Thyroid gland (tissue), 4 donors: ENCODE measurements around the gene DSCAM. TPM values are rescaled to one million over a fixed set of nuclear protein-coding genes. Genes with fewer than 3 reads are reported as not detected.

Experiments used
- DNase-seq, 2 donors: peaks; one replicate each; pipeline ENCODE4 v3.0.0-alpha.2; 2019
- H3K27ac ChIP-seq, 3 donors: fragments of 200-600 bp; sonication (generic); 1 replicate in 2 of 3; 2 replicates in 1 of 3; pipeline ENCODE4 v1.5.1; 2016 to 2019; ENCODE audit warnings: mild to moderate bottlenecking in 1 of 3, moderate library complexity in 1 of 3
- H3K27me3 ChIP-seq: fragments of 200-600 bp; sonication (generic); one replicate; pipeline ENCODE4 v1.5.1; 2019
- H3K36me3 ChIP-seq, 2 donors: fragments of 200-600 bp; sonication (generic); one replicate each; pipeline ENCODE4 v1.5.1; 2016 to 2019
- H3K4me1 ChIP-seq, 2 donors: fragments of 200-600 bp; sonication (generic); one replicate each; pipeline ENCODE4 v1.5.1; 2017 to 2019
- H3K4me3 ChIP-seq, 3 donors: fragments of 200-600 bp; sonication (generic); replicated peaks in 1 of 3; 1 replicate in 2 of 3; 2 replicates in 1 of 3; pipeline ENCODE4 v1.5.1; 2016; ENCODE audit warnings: mild to moderate bottlenecking in 1 of 3
- H3K9me3 ChIP-seq: fragments of 200-600 bp; sonication (generic); one replicate; pipeline ENCODE4 v1.5.1; 2017
- POLR2A ChIP-seq, 2 donors: fragments of 450-650 bp; IDR thresholded peaks; one replicate each; pipeline ENCODE4 v1.6.1; 2017; ENCODE audit warnings: antibody characterized with exemption in 2 of 2, mild to moderate bottlenecking in 2 of 2, moderate library complexity in 1 of 2
- WGBS, 2 donors: methylation state at CpG; one replicate each; pipeline ENCODE4 v1.1.5; 2017; 5-methylcytosine and 5-hydroxymethylcytosine counted together
- intact Hi-C: fragments of 100-400 bp; cut with DNase I; formaldehyde crosslinking; loops from one replicate; pipeline ENCODE4 v1.15.1; 2023
- total RNA-seq, 4 donors: library from RNA; depleted of rRNA; stranded (reverse); fragments of >200 nt; gene quantifications; one replicate each; pipeline ENCODE4 v1.2.3, GENCODE V29; 2016
- TF ChIP-seq, protein P1 (sequence below), 6 experiments: fragments of 200-600 bp in 3 of 6; fragments of 450-650 bp in 3 of 6; sonication (generic) in 3 of 6; IDR thresholded peaks; one replicate each; pipeline ENCODE4 v1.5.1; 2016 to 2019; ENCODE audit warnings: antibody characterized with exemption in 6 of 6, mild to moderate bottlenecking in 2 of 6, inconsistent platforms in 1 of 6, moderate library complexity in 1 of 6

The DSCAM gene
- total RNA-seq, 4 donors from 2014 or later: 0.20 TPM; not detected in 3

DNA sequence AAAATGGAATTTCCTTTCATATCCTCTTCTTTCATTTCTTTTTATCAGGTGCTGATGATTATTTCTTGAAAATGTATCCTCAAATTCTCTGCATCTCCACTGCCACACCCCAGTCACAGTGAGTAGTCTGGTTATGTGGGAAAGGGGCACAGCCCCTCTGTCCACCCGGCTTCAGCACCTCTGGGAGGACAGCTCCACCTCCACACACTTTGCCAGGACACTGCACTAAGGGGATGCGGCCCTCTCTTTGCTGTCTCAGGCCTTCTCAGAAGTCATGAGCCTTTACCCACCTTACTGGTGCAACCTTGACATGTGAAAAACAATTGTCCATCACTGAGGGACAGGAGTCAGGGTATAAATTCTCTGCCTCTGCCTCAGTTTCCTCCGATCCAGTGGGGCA lies 546.7 kb downstream of the DSCAM start:
- H3K27me3 ChIP-seq: no peaks in the 10 kb centered on the region
- no peaks in the 10 kb centered on the region for H3K9me3 ChIP-seq
- intact Hi-C loops: no loop called here
- no peaks in the 10 kb centered on the region for H3K4me1 ChIP-seq
- no peak for DNase-seq
- no peaks in the 10 kb centered on the region for H3K36me3 ChIP-seq
- TF ChIP-seq POLR2A (IDR thresholded peaks at IDR 0.05): no peak
- TF ChIP-seq, protein P1, sequence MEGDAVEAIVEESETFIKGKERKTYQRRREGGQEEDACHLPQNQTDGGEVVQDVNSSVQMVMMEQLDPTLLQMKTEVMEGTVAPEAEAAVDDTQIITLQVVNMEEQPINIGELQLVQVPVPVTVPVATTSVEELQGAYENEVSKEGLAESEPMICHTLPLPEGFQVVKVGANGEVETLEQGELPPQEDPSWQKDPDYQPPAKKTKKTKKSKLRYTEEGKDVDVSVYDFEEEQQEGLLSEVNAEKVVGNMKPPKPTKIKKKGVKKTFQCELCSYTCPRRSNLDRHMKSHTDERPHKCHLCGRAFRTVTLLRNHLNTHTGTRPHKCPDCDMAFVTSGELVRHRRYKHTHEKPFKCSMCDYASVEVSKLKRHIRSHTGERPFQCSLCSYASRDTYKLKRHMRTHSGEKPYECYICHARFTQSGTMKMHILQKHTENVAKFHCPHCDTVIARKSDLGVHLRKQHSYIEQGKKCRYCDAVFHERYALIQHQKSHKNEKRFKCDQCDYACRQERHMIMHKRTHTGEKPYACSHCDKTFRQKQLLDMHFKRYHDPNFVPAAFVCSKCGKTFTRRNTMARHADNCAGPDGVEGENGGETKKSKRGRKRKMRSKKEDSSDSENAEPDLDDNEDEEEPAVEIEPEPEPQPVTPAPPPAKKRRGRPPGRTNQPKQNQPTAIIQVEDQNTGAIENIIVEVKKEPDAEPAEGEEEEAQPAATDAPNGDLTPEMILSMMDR (IDR thresholded peaks at IDR 0.05): no peak
- no peak overlapping the region for H3K4me3 ChIP-seq
- H3K27ac ChIP-seq: no peak overlapping the region
- 63 to 72% methylated on average over 3 of the region's 3 CpGs for WGBS, 2 donors

DNA sequence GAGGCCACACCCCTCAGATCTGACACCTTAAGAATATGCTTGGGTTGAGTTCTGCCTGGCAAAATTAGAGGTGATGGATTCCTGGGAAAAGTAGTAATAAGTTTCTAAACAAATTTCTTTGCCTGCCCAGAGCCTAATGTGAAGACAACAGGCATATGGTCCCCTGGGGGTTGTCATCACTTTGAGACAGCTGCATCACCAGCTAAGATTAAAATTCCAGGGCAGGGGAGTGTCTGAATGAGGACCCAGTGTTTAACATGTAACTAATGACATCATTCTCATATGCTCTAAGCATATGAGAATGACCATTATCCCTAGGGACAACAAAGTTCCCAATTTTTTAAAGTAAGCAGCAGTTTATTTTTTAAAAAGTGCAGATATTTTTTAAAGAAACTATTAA lies 547.5 kb downstream of the DSCAM start:
- DNase-seq: no peak
- no peaks in the 10 kb centered on the region for H3K27me3 ChIP-seq
- H3K4me1 ChIP-seq: no peaks in the 10 kb centered on the region
- H3K4me3 ChIP-seq: no peak overlapping the region
- intact Hi-C loops: no loop called here
- TF ChIP-seq, protein P1 (IDR thresholded peaks at IDR 0.05): no peak
- no peak for TF ChIP-seq POLR2A (IDR thresholded peaks at IDR 0.05)
- no peak overlapping the region for H3K27ac ChIP-seq
- no peaks in the 10 kb centered on the region for H3K36me3 ChIP-seq
- H3K9me3 ChIP-seq: no peaks in the 10 kb centered on the region

DNA sequence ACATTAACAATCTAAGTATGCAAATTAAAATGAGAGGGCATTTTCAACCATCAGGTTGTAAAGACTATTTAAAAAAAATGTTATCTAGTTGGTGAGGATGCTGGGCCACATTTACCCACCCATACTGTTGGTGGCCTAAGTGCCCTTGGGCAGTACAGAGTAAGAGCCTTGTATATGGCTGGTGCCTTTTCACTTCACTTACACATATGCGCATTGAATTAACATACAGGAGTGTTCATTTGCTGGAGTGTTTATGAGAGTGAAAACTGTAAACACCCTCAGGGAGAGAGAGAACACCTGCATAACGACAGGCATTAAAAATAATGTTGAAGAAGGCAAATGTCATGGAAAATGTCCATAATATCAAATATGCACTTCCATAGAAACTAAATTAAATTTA lies 552.6 kb downstream of the DSCAM start:
- Histone ChIP-seq H3K27ac (no peak overlapping the region), H3K4me3 (no peak overlapping the region), H3K36me3 (no peaks in the 10 kb centered on the region), H3K9me3 (no peaks in the 10 kb centered on the region), H3K4me1 (no peaks in the 10 kb centered on the region), H3K27me3 (no peaks in the 10 kb centered on the region)
- DNase-seq: no peak
- TF ChIP-seq POLR2A (IDR thresholded peaks at IDR 0.05): no peak
- TF ChIP-seq, protein P1 (IDR thresholded peaks at IDR 0.05): no peak
- intact Hi-C loops: no loop called here
- 84 to 86% methylated on average over 2 of the region's 2 CpGs for WGBS, 2 donors

DNA sequence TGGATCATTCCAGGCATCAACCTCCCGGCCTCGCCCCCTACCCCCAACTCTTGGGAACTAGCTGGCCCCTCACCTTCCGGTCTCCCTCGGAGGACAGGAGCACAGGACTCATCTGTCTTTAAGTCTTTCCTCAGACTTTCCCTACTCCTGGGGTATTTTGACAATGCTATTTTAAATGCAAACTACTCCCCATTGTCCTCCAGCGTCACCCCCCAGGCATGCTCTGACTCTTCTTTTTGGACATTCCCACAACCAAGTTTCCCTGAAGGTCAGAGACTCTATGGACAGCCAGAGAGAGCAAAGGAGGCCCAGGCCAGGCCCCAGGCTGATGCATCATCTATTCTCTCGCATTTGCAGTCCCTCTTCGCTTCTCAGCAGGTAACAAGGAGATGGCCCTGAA lies 555.4 kb downstream of the DSCAM start:
- 84 to 88% methylated on average over 7 of the region's 7 CpGs for WGBS, 2 donors
- DNase-seq: no peak
- Histone ChIP-seq H3K27ac (no peak overlapping the region), H3K9me3 (no peaks in the 10 kb centered on the region), H3K36me3 (no peaks in the 10 kb centered on the region), H3K4me3 (no peak overlapping the region), H3K27me3 (no peaks in the 10 kb centered on the region), H3K4me1 (no peaks in the 10 kb centered on the region)
- intact Hi-C loops: no loop called here
- no peak for TF ChIP-seq POLR2A (IDR thresholded peaks at IDR 0.05)
- TF ChIP-seq, protein P1 (IDR thresholded peaks at IDR 0.05): no peak

DNA sequence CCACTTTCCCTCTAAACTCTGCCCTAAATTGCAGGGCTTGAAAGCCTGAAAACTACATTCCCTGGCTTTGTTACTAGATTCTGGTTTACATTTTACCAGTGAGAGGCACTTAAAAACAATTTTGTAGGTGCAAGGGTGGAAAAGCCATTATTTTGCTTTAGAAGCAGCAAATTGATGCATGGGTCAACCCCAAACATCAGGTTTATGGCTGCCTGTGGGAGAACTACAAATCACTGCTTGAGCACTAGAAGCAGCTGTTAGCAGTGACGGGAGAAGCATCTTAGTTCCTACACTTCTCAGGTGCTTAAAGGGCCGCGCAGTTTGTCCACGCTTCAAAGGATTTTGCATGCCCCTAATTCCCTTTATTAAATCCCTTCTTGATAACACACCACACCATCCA lies 562.5 kb downstream of the DSCAM start:
- intact Hi-C loops: no loop called here
- Histone ChIP-seq H3K4me3 (no peak overlapping the region), H3K9me3 (no peaks in the 10 kb centered on the region), H3K36me3 (no peaks in the 10 kb centered on the region), H3K27ac (no peak overlapping the region), H3K4me1 (no peaks in the 10 kb centered on the region), H3K27me3 (no peaks in the 10 kb centered on the region)
- DNase-seq: no peak
- WGBS, 2 donors: 60% methylated on average over 4 of the region's 4 CpGs
- TF ChIP-seq, protein P1 (IDR thresholded peaks at IDR 0.05): no peak
- no peak for TF ChIP-seq POLR2A (IDR thresholded peaks at IDR 0.05)
